GM12878 (cell line): ENCODE data around the gene ARL2. TPM values are rescaled to one million over a fixed set of nuclear protein-coding genes. Genes with fewer than 3 reads are reported as not detected.

Experiments
- ATAC-seq: fragments of 200-7000 bp; cut with Tn5 transposase; 3 replicates; pipeline ENCODE4 v1.9.1; 2020; ENCODE audit warnings: mild to moderate bottlenecking, moderate library complexity
- BruUV-seq: library from RNA; stranded (reverse); fragments of 400-500 nt; replicated peaks from 2 replicates; lab custom pipeline; 2021; lab: Mats Ljungman, UMichigan
- CTCF ChIA-PET: fragments of 300-600 bp; sonication (Branson Sonifier 250); formaldehyde crosslinking; extraction: SDS; loops from one replicate; lab custom pipeline; 2021; ENCODE audit warnings: inconsistent platforms; lab: Yijun Ruan, JAX
- POLR2A ChIA-PET: fragments of 350-600 bp; formaldehyde crosslinking; extraction: SDS; loops from one replicate; lab custom pipeline; 2021; ENCODE audit warnings: inconsistent platforms; lab: Charles Lee
- RAD21 ChIA-PET: fragments of 300-600 bp; sonication (Branson Sonifier 250); formaldehyde crosslinking; loops from one replicate; lab custom pipeline; 2023; ENCODE audit warnings: antibody characterized with exemption; ENCODE audit not compliant: unreplicated experiment; lab: Charles Lee
- SMC1A ChIA-PET: fragments of 300-600 bp; sonication (Branson Sonifier 250); formaldehyde crosslinking; loops from one replicate; lab custom pipeline; 2023; ENCODE audit not compliant: unreplicated experiment, uncharacterized antibody; lab: Charles Lee
- DNase-seq: peaks from one replicate; pipeline ENCODE4 v3.0.0-alpha.2; 2011; ENCODE audit warnings: low read depth, low spot score
- FAIRE-seq: peaks from 3 replicates; lab custom pipeline; 2011; peaks lifted over from hg19 to GRCh38; lab: Jason Lieb, UNC
- H2AFZ ChIP-seq: 2 replicates; pipeline ENCODE4 v1.6.0; 2011; ENCODE audit warnings: low read depth, low read length, control low read depth; ENCODE audit not compliant: control insufficient read depth
- H3K27ac ChIP-seq: 2 replicates; pipeline ENCODE4 v1.5.1; 2011; ENCODE audit warnings: control low read depth; ENCODE audit not compliant: control insufficient read depth, insufficient read depth
- H3K27me3 ChIP-seq, 2 experiments: replicated peaks in 1 of 2; 2 replicates each; pipeline versions ENCODE4 v1.6.0 to v1.6.1; 2011; ENCODE audit warnings: low read length in 1 of 2; ENCODE audit not compliant: control insufficient read depth in 2 of 2, insufficient read depth in 2 of 2
- H3K36me3 ChIP-seq, 2 experiments: 2 replicates each; pipeline ENCODE4 v1.5.1; 2011; ENCODE audit warnings: low read length in 1 of 2; ENCODE audit not compliant: control insufficient read depth in 2 of 2, insufficient read depth in 2 of 2
- H3K4me1 ChIP-seq: 2 replicates; pipeline ENCODE4 v1.6.1; 2011; ENCODE audit warnings: mild to moderate bottlenecking, low read length, moderate library complexity, mixed read lengths; ENCODE audit not compliant: control insufficient read depth, insufficient read depth
- H3K4me2 ChIP-seq: 2 replicates; pipeline ENCODE4 v1.6.0; 2011; ENCODE audit warnings: control low read depth; ENCODE audit not compliant: control insufficient read depth, insufficient read depth
- H3K4me3 ChIP-seq: fragments of 200-600 bp; sonication (generic); 2 replicates; pipeline ENCODE4 v1.5.1; 2016
- H3K79me2 ChIP-seq: 2 replicates; pipeline ENCODE4 v1.6.0; 2011; ENCODE audit warnings: low read length; ENCODE audit not compliant: control insufficient read depth, insufficient read depth
- H3K9ac ChIP-seq: 2 replicates; pipeline ENCODE4 v1.8.0; 2011; ENCODE audit warnings: low read length, control low read depth, mixed read lengths; ENCODE audit not compliant: control insufficient read depth, insufficient read depth
- H3K9me3 ChIP-seq: replicated peaks from 3 replicates; pipeline ENCODE4 v1.5.1; 2011; ENCODE audit warnings: mild to moderate bottlenecking, low read length; ENCODE audit not compliant: control insufficient read depth, insufficient read depth
- H4K20me1 ChIP-seq: 2 replicates; pipeline ENCODE4 v1.6.0; 2011; ENCODE audit not compliant: control insufficient read depth, insufficient read depth
- BHLHE40 ChIP-seq, 2 experiments: fragments of 450-650 bp in 1 of 2; IDR thresholded peaks; 2 replicates each; pipeline ENCODE4 v1.6.1; 2011 to 2017; ENCODE audit warnings: low read depth in 2 of 2, borderline replicate concordance in 1 of 2, improper control_type of control experiment in 1 of 2, low read length in 1 of 2, mild to moderate bottlenecking in 1 of 2
- CTCF ChIP-seq, 3 experiments: IDR thresholded peaks in 2 of 3; conservative IDR thresholded peaks in 1 of 3; 2 replicates each; pipeline ENCODE4 v1.5.1; 2011; ENCODE audit warnings: low read depth in 3 of 3, low read length in 3 of 3, mild to moderate bottlenecking in 3 of 3, control low read depth in 2 of 3, moderate library complexity in 2 of 3, inconsistent platforms in 1 of 3, mixed read lengths in 1 of 3; ENCODE audit not compliant: control insufficient read depth in 2 of 3, insufficient read depth in 1 of 3; ENCODE audit errors: extremely low read depth in 1 of 3
- EED ChIP-seq: sonication (generic); IDR thresholded peaks from 2 replicates; pipeline ENCODE4 v1.6.1; 2016; ENCODE audit warnings: antibody characterized with exemption, low read depth
- MEF2B ChIP-seq: fragments of 450-650 bp; IDR thresholded peaks from 2 replicates; pipeline ENCODE4 v1.6.1; 2018; ENCODE audit warnings: mild to moderate bottlenecking, moderate library complexity; ENCODE audit not compliant: partially characterized antibody, poor library complexity, severe bottlenecking
- SMC3 ChIP-seq: IDR thresholded peaks from 2 replicates; pipeline ENCODE4 v1.6.1; 2011; ENCODE audit warnings: low read length, improper control_type of control experiment, borderline replicate concordance
- STAT3 ChIP-seq: IDR thresholded peaks from 2 replicates; pipeline ENCODE4 v1.6.1; 2011; ENCODE audit warnings: low read depth, low read length, improper control_type of control experiment
- TCF12 ChIP-seq: IDR thresholded peaks from 2 replicates; pipeline ENCODE4 v1.6.1; 2011; ENCODE audit warnings: low read depth, mild to moderate bottlenecking, low read length
- TCF3 ChIP-seq: IDR thresholded peaks from 2 replicates; pipeline ENCODE4 v1.6.1; 2012; ENCODE audit warnings: low read depth, mild to moderate bottlenecking, low read length, borderline replicate concordance; ENCODE audit not compliant: insufficient read depth
- WGBS: methylation state at CpG from one replicate; pipeline ENCODE4 v1.1.6; 2016; ENCODE audit warnings: low lambda C conversion rate; ENCODE audit not compliant: insufficient replicate concordance, insufficient coverage; ENCODE audit errors: missing lambda C conversion rate; 5-methylcytosine and 5-hydroxymethylcytosine counted together
- in situ Hi-C: fragments of 300-500 bp; cut with MboI; formaldehyde crosslinking; loops from 9 replicates; pipeline ENCODE4 v1.14.3; 2018; ENCODE audit warnings: mixed read lengths
- intact Hi-C: fragments of 100-400 bp; cut with micrococcal nuclease; formaldehyde crosslinking; loops from one replicate; pipeline ENCODE4 v1.14.2; 2022; ENCODE audit not compliant: unreplicated experiment
- polyA plus RNA-seq, 11 experiments: library from polyadenylated mRNA; depleted of rRNA in 4 of 11; unstranded in 6 of 11; stranded (reverse) in 5 of 11; fragments of >200 nt; fragmentation: Nextera tagmentation in 4 of 11; fragmentation: Illumina TruSeq in 1 of 11; extraction: Ambion mirVana in 4 of 11; extraction: Trizol in 1 of 11; gene quantifications; 1 replicate in 1 of 11; 2 replicates in 10 of 11; pipeline versions ENCODE4 v1.2.1 to v1.2.3, GENCODE V29; 2011 to 2016; ENCODE audit warnings: inconsistent platforms in 2 of 11, missing spikeins in 2 of 11, low read depth in 1 of 11
- total RNA-seq, 4 experiments: library from RNA; depleted of rRNA in 3 of 4; stranded (reverse); fragments of >200 nt in 3 of 4; fragmentation: Illumina TruSeq in 1 of 4; extraction: Trizol in 1 of 4; gene quantifications; 2 replicates each; pipeline versions ENCODE4 v1.2.1 to v1.2.3, GENCODE V29; 2013 to 2021
- TF ChIP-seq, protein P1 (sequence below): IDR thresholded peaks from 2 replicates; pipeline ENCODE4 v1.6.1; 2012; ENCODE audit warnings: mild to moderate bottlenecking, low read depth, low read length
- TF ChIP-seq, protein P2 (sequence below): fragments of 450-650 bp; formaldehyde crosslinking; IDR thresholded peaks from 2 replicates; pipeline ENCODE4 v1.4.0; 2020; ENCODE audit warnings: mild to moderate bottlenecking, moderate library complexity

ARL2 gene
- total and polyA plus RNA-seq, 10 of the 15 experiments (the other 5 are each of a cell fraction or from before 2014, with no cell fraction given) = 4.1 to 138 (median 73.4) TPM

- peak; percentile 87 for ATAC-seq
- WGBS = 18% methylated on average over 9 of the region's 9 CpGs
- peak within 1 kb of the TSS; percentile 11; the same call in 1 of the 2 replicates for H3K9ac ChIP-seq
- H3K9me3 ChIP-seq = no peaks in the 10 kb centered on the region
- H2AFZ ChIP-seq = peak within 1 kb of the TSS; percentile 49
- CTCF ChIA-PET = interaction anchor here (0.7 to 3.9 kb wide), 17 partner anchors 9 to 345 kb away, joined by 3 to 20 read pairs (median 5); partner anchors contain the start of genes ARL2 and PPP2R5B
- no peaks in the 10 kb centered on the region for H3K36me3 ChIP-seq
- SMC1A ChIA-PET = interaction anchor here (0.6 to 2.4 kb wide), 22 partner anchors 9 to 444 kb away, joined by 3 to 19 read pairs (median 3); partner anchors contain the start of genes FAU, MRPL49 and PPP2R5B
- H3K4me1 ChIP-seq = peaks cover 8% of the 10 kb centered on the region
- in situ Hi-C loops (no loop called here), intact Hi-C loops (no loop called here)
- no peaks in the 10 kb centered on the region for H3K79me2 ChIP-seq
- no peak for DNase-seq
- POLR2A ChIA-PET = interaction anchor here (0.8 to 1.9 kb wide), 3 partner anchors 17 to 125 kb away, joined by 4 to 5 read pairs (median 4); partner anchors contain the start of genes ARL2, FAU and MRPL49
- peak within 1 kb of the TSS; percentile 56 for H3K4me2 ChIP-seq
- H3K27me3 ChIP-seq = no peaks in the 10 kb centered on the region; a peak in 1 of 4 replicates
- RAD21 ChIA-PET = interaction anchor here (1.0 to 3.0 kb wide), 6 partner anchors 11 to 153 kb away, joined by 3 to 19 read pairs (median 4); partner anchors contain the start of genes CDC42BPG and PPP2R5B
- BruUV-seq = no TSS peak
- H3K4me3 ChIP-seq = peak within 1 kb of the TSS; percentile 28; the same call in 1 of the 2 replicates
- H3K27ac ChIP-seq = no peak within 1 kb of the TSS
- no peak for FAIRE-seq
- H4K20me1 ChIP-seq = no peaks in the 10 kb centered on the region
- TF ChIP-seq, protein P1, sequence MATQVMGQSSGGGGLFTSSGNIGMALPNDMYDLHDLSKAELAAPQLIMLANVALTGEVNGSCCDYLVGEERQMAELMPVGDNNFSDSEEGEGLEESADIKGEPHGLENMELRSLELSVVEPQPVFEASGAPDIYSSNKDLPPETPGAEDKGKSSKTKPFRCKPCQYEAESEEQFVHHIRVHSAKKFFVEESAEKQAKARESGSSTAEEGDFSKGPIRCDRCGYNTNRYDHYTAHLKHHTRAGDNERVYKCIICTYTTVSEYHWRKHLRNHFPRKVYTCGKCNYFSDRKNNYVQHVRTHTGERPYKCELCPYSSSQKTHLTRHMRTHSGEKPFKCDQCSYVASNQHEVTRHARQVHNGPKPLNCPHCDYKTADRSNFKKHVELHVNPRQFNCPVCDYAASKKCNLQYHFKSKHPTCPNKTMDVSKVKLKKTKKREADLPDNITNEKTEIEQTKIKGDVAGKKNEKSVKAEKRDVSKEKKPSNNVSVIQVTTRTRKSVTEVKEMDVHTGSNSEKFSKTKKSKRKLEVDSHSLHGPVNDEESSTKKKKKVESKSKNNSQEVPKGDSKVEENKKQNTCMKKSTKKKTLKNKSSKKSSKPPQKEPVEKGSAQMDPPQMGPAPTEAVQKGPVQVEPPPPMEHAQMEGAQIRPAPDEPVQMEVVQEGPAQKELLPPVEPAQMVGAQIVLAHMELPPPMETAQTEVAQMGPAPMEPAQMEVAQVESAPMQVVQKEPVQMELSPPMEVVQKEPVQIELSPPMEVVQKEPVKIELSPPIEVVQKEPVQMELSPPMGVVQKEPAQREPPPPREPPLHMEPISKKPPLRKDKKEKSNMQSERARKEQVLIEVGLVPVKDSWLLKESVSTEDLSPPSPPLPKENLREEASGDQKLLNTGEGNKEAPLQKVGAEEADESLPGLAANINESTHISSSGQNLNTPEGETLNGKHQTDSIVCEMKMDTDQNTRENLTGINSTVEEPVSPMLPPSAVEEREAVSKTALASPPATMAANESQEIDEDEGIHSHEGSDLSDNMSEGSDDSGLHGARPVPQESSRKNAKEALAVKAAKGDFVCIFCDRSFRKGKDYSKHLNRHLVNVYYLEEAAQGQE = 0 out of 2 replicates have a peak, but pooled peaks have one; percentile 33
- no peak for TF ChIP-seq STAT3
- peak; percentile 65 to 67 for TF ChIP-seq BHLHE40 (IDR thresholded peaks at IDR 0.05; ENCODE audit: borderline replicate concordance in 1 of 2, low read depth in 2 of 2, low read length in 1 of 2)
- peak; percentile 35 to 48 (median 41); a peak in 5 of 6 replicates for TF ChIP-seq CTCF (IDR thresholded peaks at IDR 0.05 in 2 of 3, conservative IDR thresholded peaks at IDR 0.05 in 1 of 3; ENCODE audit: control insufficient read depth in 2 of 3, extremely low read depth in 1 of 3, insufficient read depth in 1 of 3, low read depth in 3 of 3, low read length in 3 of 3)
- 0 out of 2 replicates have a peak, but pooled peaks have one; percentile 15 for TF ChIP-seq TCF3
- peak; percentile 74 for TF ChIP-seq EED
- TF ChIP-seq TCF12 = peak; percentile 85; the same call in 1 of the 2 replicates
- peak; percentile 94 for TF ChIP-seq MEF2B
- 0 out of 2 replicates have a peak, but pooled peaks have one; percentile 25 for TF ChIP-seq SMC3
- TF ChIP-seq, protein P2, sequence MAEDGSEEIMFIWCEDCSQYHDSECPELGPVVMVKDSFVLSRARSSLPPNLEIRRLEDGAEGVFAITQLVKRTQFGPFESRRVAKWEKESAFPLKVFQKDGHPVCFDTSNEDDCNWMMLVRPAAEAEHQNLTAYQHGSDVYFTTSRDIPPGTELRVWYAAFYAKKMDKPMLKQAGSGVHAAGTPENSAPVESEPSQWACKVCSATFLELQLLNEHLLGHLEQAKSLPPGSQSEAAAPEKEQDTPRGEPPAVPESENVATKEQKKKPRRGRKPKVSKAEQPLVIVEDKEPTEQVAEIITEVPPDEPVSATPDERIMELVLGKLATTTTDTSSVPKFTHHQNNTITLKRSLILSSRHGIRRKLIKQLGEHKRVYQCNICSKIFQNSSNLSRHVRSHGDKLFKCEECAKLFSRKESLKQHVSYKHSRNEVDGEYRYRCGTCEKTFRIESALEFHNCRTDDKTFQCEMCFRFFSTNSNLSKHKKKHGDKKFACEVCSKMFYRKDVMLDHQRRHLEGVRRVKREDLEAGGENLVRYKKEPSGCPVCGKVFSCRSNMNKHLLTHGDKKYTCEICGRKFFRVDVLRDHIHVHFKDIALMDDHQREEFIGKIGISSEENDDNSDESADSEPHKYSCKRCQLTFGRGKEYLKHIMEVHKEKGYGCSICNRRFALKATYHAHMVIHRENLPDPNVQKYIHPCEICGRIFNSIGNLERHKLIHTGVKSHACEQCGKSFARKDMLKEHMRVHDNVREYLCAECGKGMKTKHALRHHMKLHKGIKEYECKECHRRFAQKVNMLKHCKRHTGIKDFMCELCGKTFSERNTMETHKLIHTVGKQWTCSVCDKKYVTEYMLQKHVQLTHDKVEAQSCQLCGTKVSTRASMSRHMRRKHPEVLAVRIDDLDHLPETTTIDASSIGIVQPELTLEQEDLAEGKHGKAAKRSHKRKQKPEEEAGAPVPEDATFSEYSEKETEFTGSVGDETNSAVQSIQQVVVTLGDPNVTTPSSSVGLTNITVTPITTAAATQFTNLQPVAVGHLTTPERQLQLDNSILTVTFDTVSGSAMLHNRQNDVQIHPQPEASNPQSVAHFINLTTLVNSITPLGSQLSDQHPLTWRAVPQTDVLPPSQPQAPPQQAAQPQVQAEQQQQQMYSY = no peak
Observed at GRCh38 chr11:64996710-64997380, 17.1 kb upstream of the ARL2 start, which contains the start of gene BATF2. Gene BATF2 (minus strand): TSS chr11:64996971. CDS start chr11:64996914, 57 bp downstream.
